Panc1 (cell line): ENCODE measurements around the gene RAB1B. TPM values are rescaled to one million over a fixed set of nuclear protein-coding genes. Genes with fewer than 3 reads are reported as not detected.

Source experiments
- ATAC-seq: fragments of 200-7000 bp; cut with Tn5 transposase; 2 replicates; pipeline ENCODE4 v1.9.1; 2020; ENCODE audit warnings: mild to moderate bottlenecking, moderate library complexity
- BruUV-seq: library from RNA; stranded (reverse); fragments of 400-500 nt; replicated peaks from 2 replicates; lab custom pipeline; 2021; lab: Mats Ljungman, UMichigan
- CTCF ChIA-PET: fragments of 300-600 bp; sonication (Branson Sonifier 250); formaldehyde crosslinking; loops from one replicate; lab custom pipeline; 2022; ENCODE audit warnings: antibody characterized with exemption; lab: Charles Lee
- POLR2A ChIA-PET: fragments of 300-600 bp; sonication (Branson Sonifier 250); formaldehyde crosslinking; loops from one replicate; lab custom pipeline; 2022; ENCODE audit warnings: antibody characterized with exemption; lab: Charles Lee
- DNase-seq: peaks from one replicate; pipeline ENCODE4 v3.0.0-alpha.2; 2010; ENCODE audit warnings: low read depth, low spot score
- H3K27ac ChIP-seq: 2 replicates; pipeline ENCODE4 v1.5.1; 2011; ENCODE audit warnings: mild to moderate bottlenecking, low read length, inconsistent platforms
- H3K27me3 ChIP-seq: fragments of 200-500 bp; sonication (Bioruptor generic); 2 replicates; pipeline ENCODE4 v1.6.0; 2014; ENCODE audit warnings: low read length, inconsistent platforms; ENCODE audit not compliant: control insufficient read depth, insufficient read depth
- H3K36me3 ChIP-seq: fragments of 200-500 bp; sonication (Bioruptor generic); 2 replicates; pipeline ENCODE4 v1.5.1; 2014; ENCODE audit warnings: inconsistent platforms, mild to moderate bottlenecking, low read length, moderate library complexity; ENCODE audit not compliant: control insufficient read depth, insufficient read depth
- H3K4me1 ChIP-seq: 2 replicates; pipeline ENCODE4 v1.5.1; 2011; ENCODE audit warnings: inconsistent platforms, mild to moderate bottlenecking, low read length, moderate library complexity; ENCODE audit not compliant: control insufficient read depth, insufficient read depth
- H3K4me3 ChIP-seq, 2 experiments: 2 replicates each; pipeline ENCODE4 v1.5.1; 2011 to 2012; ENCODE audit warnings: low read depth in 2 of 2, low read length in 2 of 2, mild to moderate bottlenecking in 2 of 2, inconsistent platforms in 1 of 2, moderate library complexity in 1 of 2
- H3K9me3 ChIP-seq: fragments of 200-500 bp; sonication (Bioruptor generic); 2 replicates; pipeline ENCODE4 v1.5.1; 2014; ENCODE audit warnings: low read depth, mild to moderate bottlenecking, inconsistent platforms, low read length, moderate library complexity; ENCODE audit not compliant: control insufficient read depth, insufficient read depth
- POLR2AphosphoS5 ChIP-seq: IDR thresholded peaks from 2 replicates; pipeline ENCODE4 v1.6.1; 2012; ENCODE audit warnings: mild to moderate bottlenecking, low read depth, low read length, moderate library complexity
- REST ChIP-seq, 2 experiments: IDR thresholded peaks; 2 replicates each; pipeline ENCODE4 v1.6.1; 2011 to 2012; ENCODE audit warnings: low read depth in 2 of 2, control low read depth in 1 of 2, low read length in 1 of 2, mild to moderate bottlenecking in 1 of 2, moderate library complexity in 1 of 2; ENCODE audit not compliant: insufficient read depth in 1 of 2
- SIN3A ChIP-seq: IDR thresholded peaks from 2 replicates; pipeline ENCODE4 v1.6.1; 2012; ENCODE audit warnings: low read depth, mild to moderate bottlenecking, low read length, moderate library complexity, borderline replicate concordance; ENCODE audit not compliant: insufficient read depth
- TCF7L2 ChIP-seq: IDR thresholded peaks from 2 replicates; pipeline ENCODE4 v1.6.1; 2011; ENCODE audit warnings: mild to moderate bottlenecking, low read depth, low read length, inconsistent platforms
- in situ Hi-C: cut with HindIII; loops from 2 replicates; pipeline ENCODE4 v1.10.0; 2016; ENCODE audit warnings: low sequenced_read_pairs, low pct_unique_long_range_greater_than_20kb
- intact Hi-C: fragments of 100-400 bp; cut with micrococcal nuclease; formaldehyde crosslinking; loops from one replicate; pipeline ENCODE4 v1.10.0; 2022; ENCODE audit not compliant: unreplicated experiment
- total RNA-seq: library from RNA; stranded (reverse); gene quantifications from one replicate; pipeline ENCODE4 v1.2.1, GENCODE V29; 2021; ENCODE audit not compliant: unreplicated experiment
- TF ChIP-seq, protein P1 (sequence below): fragments of 450-650 bp; IDR thresholded peaks from 2 replicates; pipeline ENCODE4 v1.5.1; 2017; ENCODE audit warnings: mild to moderate bottlenecking

Gene RAB1B
- total RNA-seq, 1 experiment from 2014 or later: 256 TPM

DNA sequence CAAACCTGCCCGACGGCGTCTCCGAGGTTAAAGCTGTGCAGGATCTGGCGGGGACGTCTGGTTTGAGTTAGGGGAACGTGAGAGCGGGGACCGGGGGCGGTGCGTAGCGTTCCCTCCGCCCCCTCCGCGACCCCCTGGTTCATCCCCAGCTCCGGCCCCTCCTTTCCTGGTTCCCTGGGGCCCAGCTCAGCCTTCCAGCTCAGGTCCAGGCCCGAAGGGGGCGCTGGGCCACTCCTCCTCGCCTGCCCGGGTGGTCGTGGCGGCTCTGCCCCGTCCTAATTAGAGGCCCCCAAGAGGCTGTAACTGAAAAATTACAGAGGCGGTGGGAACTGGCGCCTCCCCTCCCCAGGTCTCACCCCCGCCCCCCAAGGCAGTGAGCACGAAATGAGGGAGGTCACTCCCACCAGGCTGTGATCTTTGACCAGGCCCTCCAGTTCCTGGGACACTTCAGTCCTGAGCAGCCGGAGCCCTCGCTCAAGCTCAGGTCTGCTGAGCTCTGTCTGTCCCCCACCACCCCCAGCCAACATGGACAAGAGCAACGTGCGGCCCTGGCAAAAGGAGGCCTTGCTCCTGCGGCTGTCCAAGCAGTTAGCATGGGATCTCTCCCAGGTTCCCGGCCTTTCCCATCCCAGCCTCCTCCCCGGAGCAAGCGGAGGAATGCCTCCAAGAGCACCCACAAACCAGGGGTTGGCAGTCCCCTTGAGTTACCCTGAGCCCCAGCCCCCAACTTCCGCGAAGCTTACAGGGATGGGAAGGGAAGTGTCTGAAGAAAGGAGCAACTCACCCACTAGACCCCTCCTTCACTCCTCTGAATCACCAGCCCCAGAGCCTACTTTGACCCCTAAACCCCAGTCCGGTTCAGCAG is 45.1 kb downstream of the RAB1B start:
- intact Hi-C loops: loop anchor here (2.0 kb wide), 1 partner anchor 15 kb away; no protein-coding TSS in a partner anchor
- Histone ChIP-seq H3K27me3 (no peaks in the 10 kb centered on the region), H3K4me3 (peak overlapping the region; percentile 55 to 72), H3K36me3 (no peaks in the 10 kb centered on the region), H3K4me1 (peaks cover 10% of the 10 kb centered on the region), H3K9me3 (no peaks in the 10 kb centered on the region), H3K27ac (peak overlapping the region; percentile 56)
- POLR2A ChIA-PET: interaction anchor here (1.0 kb wide), 1 partner anchor 52 kb away, joined by 3 read pairs; no protein-coding TSS in a partner anchor
- CTCF ChIA-PET: interaction anchor here (0.5 to 2.1 kb wide), 7 partner anchors 15 to 178 kb away, joined by 3 to 15 read pairs (median 3); no protein-coding TSS in a partner anchor
- no peak for TF ChIP-seq TCF7L2
- TF ChIP-seq REST (IDR thresholded peaks at IDR 0.05; ENCODE audit: insufficient read depth in 1 of 2, low read depth in 2 of 2, low read length in 1 of 2): no peak
- TF ChIP-seq POLR2AphosphoS5: no peak
- no peak for TF ChIP-seq SIN3A
- TF ChIP-seq, protein P1, sequence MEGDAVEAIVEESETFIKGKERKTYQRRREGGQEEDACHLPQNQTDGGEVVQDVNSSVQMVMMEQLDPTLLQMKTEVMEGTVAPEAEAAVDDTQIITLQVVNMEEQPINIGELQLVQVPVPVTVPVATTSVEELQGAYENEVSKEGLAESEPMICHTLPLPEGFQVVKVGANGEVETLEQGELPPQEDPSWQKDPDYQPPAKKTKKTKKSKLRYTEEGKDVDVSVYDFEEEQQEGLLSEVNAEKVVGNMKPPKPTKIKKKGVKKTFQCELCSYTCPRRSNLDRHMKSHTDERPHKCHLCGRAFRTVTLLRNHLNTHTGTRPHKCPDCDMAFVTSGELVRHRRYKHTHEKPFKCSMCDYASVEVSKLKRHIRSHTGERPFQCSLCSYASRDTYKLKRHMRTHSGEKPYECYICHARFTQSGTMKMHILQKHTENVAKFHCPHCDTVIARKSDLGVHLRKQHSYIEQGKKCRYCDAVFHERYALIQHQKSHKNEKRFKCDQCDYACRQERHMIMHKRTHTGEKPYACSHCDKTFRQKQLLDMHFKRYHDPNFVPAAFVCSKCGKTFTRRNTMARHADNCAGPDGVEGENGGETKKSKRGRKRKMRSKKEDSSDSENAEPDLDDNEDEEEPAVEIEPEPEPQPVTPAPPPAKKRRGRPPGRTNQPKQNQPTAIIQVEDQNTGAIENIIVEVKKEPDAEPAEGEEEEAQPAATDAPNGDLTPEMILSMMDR: no peak; the same call in 1 of the 2 replicates
- DNase-seq (no peak), ATAC-seq (no peak)
- BruUV-seq: no TSS peak
- in situ Hi-C loops: no loop called here

- CTCF ChIA-PET: no interaction called here
- BruUV-seq: no TSS peak
- Histone ChIP-seq H3K27ac (no peak overlapping the region), H3K9me3 (no peaks in the 10 kb centered on the region), H3K36me3 (no peaks in the 10 kb centered on the region), H3K27me3 (no peaks in the 10 kb centered on the region), H3K4me1 (peaks cover 10% of the 10 kb centered on the region), H3K4me3 (no peak overlapping the region)
- ATAC-seq (no peak), DNase-seq (no peak)
- intact Hi-C loops (no loop called here), in situ Hi-C loops (no loop called here)
- no peak for TF ChIP-seq REST (IDR thresholded peaks at IDR 0.05; ENCODE audit: insufficient read depth in 1 of 2, low read depth in 2 of 2, low read length in 1 of 2)
- TF ChIP-seq POLR2AphosphoS5: no peak
- TF ChIP-seq, protein P1: no peak
- no peak for TF ChIP-seq SIN3A
- TF ChIP-seq TCF7L2: no peak
- POLR2A ChIA-PET: no interaction called here
Observed at GRCh38 chr11:66314186-66314501, 45.7 kb downstream of the RAB1B start.
